ENCODE data around the gene SH3RF3. TPM values are rescaled to one million over a fixed set of nuclear protein-coding genes. Genes with fewer than 3 reads are reported as not detected.

SH3RF3 gene
- polyA plus RNA-seq, 3 donors from 2014 or later: not detected

DNA sequence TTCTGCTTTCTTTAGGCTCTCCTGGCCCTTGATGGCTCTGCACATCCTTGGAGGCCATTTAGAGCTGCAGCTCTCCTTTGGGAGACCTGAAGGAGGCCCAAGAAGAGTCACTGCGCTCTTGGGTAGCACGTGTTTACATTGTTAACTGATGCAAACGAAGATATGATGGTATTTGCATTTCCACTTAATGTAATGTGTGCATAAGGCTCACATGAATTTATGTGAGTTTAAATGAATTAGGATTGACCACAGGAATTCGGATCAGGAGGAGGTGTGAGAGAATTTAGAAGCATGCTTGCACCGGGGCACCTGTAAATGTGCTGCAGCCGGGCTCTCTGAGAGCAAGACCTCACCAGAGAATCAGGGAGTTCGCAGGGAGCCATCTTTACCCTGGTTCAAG, 7.5 kb downstream of the SH3RF3 start:
- H3K9me3 Mint-ChIP-seq: no peaks in the 10 kb centered on the region
- no peak for DNase-seq
- peaks cover 10 to 11% (median 11%) of the 10 kb centered on the region in 3 donors for H3K27me3 Mint-ChIP-seq (ENCODE audit: low read depth in 3 of 3)
- no peak overlapping the region for H3K27ac Mint-ChIP-seq
- H3K36me3 Mint-ChIP-seq: no peaks in the 10 kb centered on the region
- peaks cover 0 to 4% of the 10 kb centered on the region in 2 donors for H3K4me1 Mint-ChIP-seq
- no peak overlapping the region for H3K4me3 Mint-ChIP-seq

- Mint-ChIP-seq H3K9me3 (no peaks in the 10 kb centered on the region), H3K36me3 (no peaks in the 10 kb centered on the region), H3K4me1 (peaks cover 0 to 4% of the 10 kb centered on the region in 2 donors), H3K4me3 (no peak overlapping the region), H3K27ac (no peak overlapping the region), H3K27me3 (ENCODE audit: low read depth in 3 of 3) (peaks cover 10 to 11% (median 11%) of the 10 kb centered on the region in 3 donors)
- no peak for DNase-seq
These were observed 8.6 kb downstream of the SH3RF3 start for GRCh38 chr2:109137616-109138015.

DNA sequence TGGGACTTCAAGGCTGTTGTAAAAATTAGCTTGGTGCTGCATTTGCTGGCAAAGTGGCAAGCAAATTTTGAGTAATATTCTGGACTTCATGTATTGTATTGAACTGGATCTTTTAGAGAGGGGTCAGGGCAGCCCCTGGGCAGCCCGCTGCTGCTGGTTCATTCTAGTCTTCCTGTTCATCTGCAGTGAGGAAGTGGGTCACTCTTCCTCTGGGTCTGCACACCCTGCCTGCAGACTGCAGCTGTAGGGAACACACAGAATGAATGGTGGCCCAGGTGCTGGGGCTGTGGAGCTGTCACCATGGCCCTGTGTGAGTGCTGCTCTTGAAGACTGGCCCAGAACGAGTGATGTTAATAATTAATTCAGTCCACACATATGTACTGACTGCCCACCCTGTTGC, 9.4 kb downstream of the SH3RF3 start:
- Mint-ChIP-seq H3K4me1 (peaks cover 0 to 4% of the 10 kb centered on the region in 2 donors), H3K36me3 (no peaks in the 10 kb centered on the region), H3K27ac (peak overlapping the region in 2 of 6 donors; percentile 10 to 65), H3K27me3 (ENCODE audit: low read depth in 3 of 3) (peaks cover 8 to 13% (median 11%) of the 10 kb centered on the region in 3 donors), H3K9me3 (no peaks in the 10 kb centered on the region), H3K4me3 (no peak overlapping the region)
- no peak for DNase-seq

GRCh38 chr2:109139002-109139401, 10.0 kb downstream of the SH3RF3 start:
- no peak overlapping the region for H3K4me3 Mint-ChIP-seq
- H3K27me3 Mint-ChIP-seq (ENCODE audit: low read depth in 3 of 3): peaks cover 4 to 13% (median 11%) of the 10 kb centered on the region in 3 donors
- no peak for DNase-seq
- H3K9me3 Mint-ChIP-seq: no peaks in the 10 kb centered on the region
- peaks cover 0 to 6% of the 10 kb centered on the region in 2 donors for H3K4me1 Mint-ChIP-seq
- no peak overlapping the region for H3K27ac Mint-ChIP-seq
- H3K36me3 Mint-ChIP-seq: no peaks in the 10 kb centered on the region

- DNase-seq: no peak
- H3K27ac Mint-ChIP-seq: no peak overlapping the region
- no peaks in the 10 kb centered on the region for H3K36me3 Mint-ChIP-seq
- no peaks in the 10 kb centered on the region for H3K9me3 Mint-ChIP-seq
- H3K27me3 Mint-ChIP-seq (ENCODE audit: low read depth in 3 of 3): peaks cover 6 to 11% (median 9%) of the 10 kb centered on the region in 3 donors
- H3K4me1 Mint-ChIP-seq: peaks cover 0 to 7% of the 10 kb centered on the region in 2 donors
- H3K4me3 Mint-ChIP-seq: no peak overlapping the region
These were observed 10.9 kb downstream of the SH3RF3 start for GRCh38 chr2:109139865-109140396.

DNA sequence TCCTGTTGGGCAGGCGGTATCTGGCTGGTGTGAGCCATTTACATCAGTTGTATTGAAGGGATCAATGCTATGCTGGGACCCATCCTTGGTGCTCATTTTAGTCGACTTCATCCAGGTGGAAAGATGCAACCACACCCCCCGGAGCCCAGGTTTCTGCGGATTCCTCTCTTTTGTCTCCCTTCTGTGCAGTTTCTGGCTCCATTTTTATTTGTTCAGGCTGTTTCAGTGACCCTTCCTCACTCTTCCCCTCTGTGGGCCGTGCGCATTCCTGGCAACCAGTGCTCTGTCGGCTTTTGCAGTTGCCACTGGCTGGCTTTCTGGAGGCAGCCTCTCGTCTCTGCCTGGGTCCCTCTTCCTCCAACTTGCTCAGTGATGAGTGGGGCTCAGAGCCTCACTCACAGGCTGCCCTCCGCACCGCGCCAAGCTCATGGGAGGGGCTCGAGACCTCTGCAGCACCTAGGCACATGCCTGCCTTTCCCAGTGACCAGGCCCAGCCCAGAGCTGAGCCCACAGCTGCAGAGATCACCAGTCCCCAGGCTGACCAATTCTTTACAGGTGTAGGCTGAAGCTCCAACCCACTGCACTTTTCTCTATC, 12.1 kb downstream of the SH3RF3 start:
- DNase-seq: no peak
- Mint-ChIP-seq H3K27me3 (ENCODE audit: low read depth in 3 of 3) (peaks cover 6 to 11% (median 9%) of the 10 kb centered on the region in 3 donors), H3K36me3 (no peaks in the 10 kb centered on the region), H3K4me1 (peaks cover 0 to 7% of the 10 kb centered on the region in 2 donors), H3K27ac (no peak overlapping the region), H3K4me3 (no peak overlapping the region), H3K9me3 (no peaks in the 10 kb centered on the region)

DNA sequence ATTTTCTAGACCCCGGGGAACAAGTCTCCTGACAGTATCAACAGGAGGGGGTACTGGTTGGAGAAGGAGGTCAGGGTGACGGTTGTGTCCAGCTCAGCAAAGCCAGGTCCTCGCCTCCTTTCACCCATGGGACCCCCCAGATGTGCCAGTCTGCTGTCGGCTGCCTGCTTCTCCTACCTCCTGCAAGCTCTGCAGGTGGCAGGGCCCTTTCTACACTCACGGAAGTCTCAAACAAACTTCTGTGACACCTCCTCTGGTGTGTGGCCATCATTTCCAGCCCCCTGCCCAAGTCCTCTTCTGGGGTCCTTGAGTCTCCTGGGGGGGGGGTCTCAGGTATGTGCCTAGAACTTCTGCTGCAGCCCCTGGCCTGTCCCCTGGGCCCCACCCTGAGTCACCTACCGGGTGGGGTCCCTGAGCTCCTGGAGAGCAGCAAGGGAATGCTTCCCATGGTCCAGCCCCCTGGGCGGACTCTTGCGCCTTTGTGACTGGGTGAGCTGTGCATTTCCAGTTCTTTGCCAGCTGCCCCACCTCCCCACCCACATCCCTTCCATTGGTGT, 12.8 kb downstream of the SH3RF3 start:
- H3K36me3 Mint-ChIP-seq: no peaks in the 10 kb centered on the region
- H3K4me3 Mint-ChIP-seq: no peak overlapping the region
- no peaks in the 10 kb centered on the region for H3K9me3 Mint-ChIP-seq
- no peak overlapping the region for H3K27ac Mint-ChIP-seq
- no peak for DNase-seq
- peaks cover 0 to 7% of the 10 kb centered on the region in 2 donors for H3K4me1 Mint-ChIP-seq
- H3K27me3 Mint-ChIP-seq (ENCODE audit: low read depth in 3 of 3): peaks cover 6 to 7% (median 6%) of the 10 kb centered on the region in 3 donors

DNA sequence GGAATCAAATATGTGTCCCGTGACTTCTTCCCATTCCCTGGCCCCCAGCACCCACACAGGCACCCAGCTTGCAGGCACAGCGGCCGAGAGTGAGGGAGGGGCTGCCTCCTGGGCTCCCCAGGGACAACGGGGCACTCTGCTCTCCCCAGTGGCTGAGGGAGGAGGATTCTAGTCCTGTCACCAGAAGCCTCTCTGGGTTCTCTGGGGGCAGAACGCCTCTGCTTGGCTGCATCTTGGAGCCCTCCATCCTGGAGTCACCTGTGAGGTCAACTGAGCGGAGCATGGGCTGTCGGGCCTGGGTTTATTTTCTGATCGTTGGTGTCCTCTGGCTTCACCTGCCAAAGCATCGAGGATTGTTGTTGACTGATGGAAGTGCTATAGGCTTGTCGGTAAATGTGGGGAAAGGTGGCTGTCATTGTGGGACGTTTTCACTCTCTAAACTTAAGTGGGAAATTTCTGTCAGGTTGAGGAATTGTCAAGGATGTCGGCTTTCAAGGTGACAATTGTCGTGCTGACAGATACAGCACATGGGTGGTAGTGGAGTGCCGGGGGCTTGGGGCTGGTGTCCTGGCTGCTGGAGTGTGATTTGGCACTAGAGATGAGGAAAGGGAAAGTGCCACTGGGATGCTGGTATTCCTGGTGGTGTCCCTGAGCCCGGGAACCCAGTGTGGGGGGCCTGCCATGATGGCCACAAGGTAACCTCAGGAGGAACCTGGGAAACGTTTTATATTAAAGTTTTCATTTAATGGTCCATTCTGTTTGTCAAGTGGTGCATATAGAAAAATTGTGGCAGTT, 13.6 kb downstream of the SH3RF3 start:
- peak overlapping the region in 1 of 5 donors; percentile 16 for H3K4me3 Mint-ChIP-seq
- peaks cover 2 to 7% (median 6%) of the 10 kb centered on the region in 3 donors for H3K27me3 Mint-ChIP-seq (ENCODE audit: low read depth in 3 of 3)
- H3K4me1 Mint-ChIP-seq: peaks cover 0 to 7% of the 10 kb centered on the region in 2 donors
- no peaks in the 10 kb centered on the region for H3K9me3 Mint-ChIP-seq
- no peak for DNase-seq
- H3K27ac Mint-ChIP-seq: no peak overlapping the region
- no peaks in the 10 kb centered on the region for H3K36me3 Mint-ChIP-seq

DNA sequence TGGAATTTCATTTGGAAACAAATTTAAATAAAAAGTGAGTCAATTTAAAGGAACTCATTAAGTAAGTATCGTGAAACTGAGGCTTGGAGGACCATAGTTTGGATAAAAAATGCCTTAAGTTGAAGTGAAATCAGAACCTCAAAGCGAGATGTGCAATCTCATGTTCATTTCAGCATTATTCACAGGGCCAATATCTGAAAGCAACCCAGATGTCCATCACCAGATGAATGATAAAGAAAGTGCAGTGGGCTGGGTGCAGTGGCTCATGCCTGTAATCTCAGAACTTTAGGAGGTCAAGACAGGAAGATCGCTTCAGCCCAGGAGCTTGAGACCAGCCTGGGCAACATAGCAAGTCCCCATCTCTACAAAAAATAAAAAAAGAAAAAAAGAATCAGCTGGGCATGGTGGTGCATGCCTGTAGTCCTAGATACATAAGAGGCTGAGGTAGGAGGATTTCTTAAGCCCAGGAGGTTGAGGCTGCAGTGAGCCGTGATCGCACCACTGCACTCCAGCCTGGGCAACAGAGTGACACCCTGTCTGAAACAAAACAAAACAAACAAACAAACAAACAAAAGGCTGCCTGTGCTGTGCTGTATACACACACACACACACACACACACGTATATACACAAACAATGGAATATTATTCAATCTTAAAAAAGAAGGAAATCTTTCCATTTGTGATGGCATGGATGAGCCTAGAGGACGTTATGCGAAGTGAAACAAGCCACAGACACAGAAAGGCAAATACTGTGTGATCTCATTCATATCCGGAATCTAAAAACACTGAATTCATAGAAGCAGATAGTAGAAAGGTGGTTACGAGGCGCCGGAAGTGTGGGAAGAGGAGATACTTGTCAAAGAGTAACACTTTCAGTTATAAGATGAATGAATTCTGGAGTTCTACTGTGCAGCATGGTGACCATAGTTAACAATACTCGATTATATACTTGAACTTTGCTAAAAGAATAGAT, 14.5 kb downstream of the SH3RF3 start:
- peak overlapping the region in 1 of 5 donors; percentile 39 for H3K4me3 Mint-ChIP-seq
- H3K4me1 Mint-ChIP-seq: peaks cover 0 to 4% of the 10 kb centered on the region in 2 donors
- peak in 1 of 3 donors; percentile 25 for DNase-seq

DNA sequence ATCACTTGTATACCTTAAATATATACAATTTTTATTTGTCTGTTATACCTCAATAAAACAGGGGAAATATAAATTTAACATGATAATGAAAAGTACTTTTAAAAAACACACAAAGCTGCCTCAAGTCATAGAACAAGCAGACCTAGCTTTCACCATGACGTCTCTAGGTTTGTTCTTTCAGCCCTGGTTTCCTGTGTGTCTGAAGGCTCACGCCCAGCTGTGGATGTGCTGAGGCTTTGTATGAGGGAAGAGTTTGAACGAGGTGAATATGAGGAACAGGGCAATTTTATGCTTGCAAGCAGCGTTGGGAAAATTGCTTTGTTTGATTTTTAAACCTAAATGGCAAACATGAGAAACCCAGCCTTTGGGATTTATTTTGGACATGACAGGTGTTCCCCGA, 15.3 kb downstream of the SH3RF3 start:
- peak in 2 of 3 donors; percentile 10 to 14 for DNase-seq
- no peak overlapping the region for H3K27ac Mint-ChIP-seq
- peaks cover 2 to 6% (median 3%) of the 10 kb centered on the region in 3 donors for H3K27me3 Mint-ChIP-seq (ENCODE audit: low read depth in 3 of 3)
- H3K4me3 Mint-ChIP-seq: no peak overlapping the region
- H3K36me3 Mint-ChIP-seq: no peaks in the 10 kb centered on the region
- no peaks in the 10 kb centered on the region for H3K9me3 Mint-ChIP-seq
- H3K4me1 Mint-ChIP-seq: peaks cover 0 to 4% of the 10 kb centered on the region in 2 donors

More for the DNA sequence above, 14.5 kb downstream of the SH3RF3 start:
- no peak overlapping the region for H3K27ac Mint-ChIP-seq
- no peaks in the 10 kb centered on the region for H3K36me3 Mint-ChIP-seq
- no peaks in the 10 kb centered on the region for H3K9me3 Mint-ChIP-seq
- peaks cover 2 to 6% (median 3%) of the 10 kb centered on the region in 3 donors for H3K27me3 Mint-ChIP-seq (ENCODE audit: low read depth in 3 of 3)

- H3K36me3 Mint-ChIP-seq: no peaks in the 10 kb centered on the region
- no peak overlapping the region for H3K4me3 Mint-ChIP-seq
- H3K9me3 Mint-ChIP-seq: no peaks in the 10 kb centered on the region
- peaks cover 0 to 4% of the 10 kb centered on the region in 2 donors for H3K4me1 Mint-ChIP-seq
- H3K27ac Mint-ChIP-seq: no peak overlapping the region
- no peak for DNase-seq
- peaks cover 2 to 3% (median 3%) of the 10 kb centered on the region in 3 donors for H3K27me3 Mint-ChIP-seq (ENCODE audit: low read depth in 3 of 3)
These were observed 15.7 kb downstream of the SH3RF3 start for GRCh38 chr2:109144721-109145120.

DNA sequence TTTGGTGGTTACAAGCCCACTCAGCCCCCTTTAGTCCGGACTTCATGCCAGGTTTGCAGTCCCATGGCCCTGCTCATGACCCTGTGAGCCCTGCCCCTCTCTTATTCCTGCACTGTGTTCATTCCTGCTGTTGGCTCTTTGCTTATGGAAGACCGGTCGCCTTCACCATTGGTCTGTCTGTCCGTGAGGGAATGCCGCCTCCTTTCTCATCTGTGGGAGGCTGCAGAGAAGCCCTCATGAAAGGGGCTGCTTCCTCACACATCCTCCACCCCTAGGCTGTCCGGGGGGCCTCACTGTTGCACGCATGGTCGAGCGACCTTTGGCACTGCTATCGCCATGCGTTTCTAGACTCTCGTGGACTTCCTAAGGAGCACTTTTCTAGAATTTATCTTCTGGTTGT, 16.3 kb downstream of the SH3RF3 start:
- peaks cover 2 to 3% (median 2%) of the 10 kb centered on the region in 3 donors for H3K27me3 Mint-ChIP-seq (ENCODE audit: low read depth in 3 of 3)
- H3K36me3 Mint-ChIP-seq: no peaks in the 10 kb centered on the region
- no peak overlapping the region for H3K27ac Mint-ChIP-seq
- DNase-seq: no peak
- peaks cover 0 to 4% of the 10 kb centered on the region in 2 donors for H3K4me1 Mint-ChIP-seq
- H3K4me3 Mint-ChIP-seq: no peak overlapping the region
- no peaks in the 10 kb centered on the region for H3K9me3 Mint-ChIP-seq

GRCh38 chr2:109147405-109147804, 18.4 kb downstream of the SH3RF3 start:
- Mint-ChIP-seq H3K27ac (no peak overlapping the region), H3K9me3 (no peaks in the 10 kb centered on the region), H3K27me3 (ENCODE audit: low read depth in 3 of 3) (peaks cover 2 to 3% (median 2%) of the 10 kb centered on the region in 3 donors), H3K36me3 (no peaks in the 10 kb centered on the region), H3K4me1 (peaks cover 0 to 4% of the 10 kb centered on the region in 2 donors), H3K4me3 (no peak overlapping the region)
- no peak for DNase-seq
